ENCODE measurements around the gene TPM3. TPM values are rescaled to one million over a fixed set of nuclear protein-coding genes. Genes with fewer than 3 reads are reported as not detected.
"Not testable (repeated sequence)": the region's sequence is repeated elsewhere in the genome, so short reads cannot be mapped to it uniquely, and the experiment has no call there.

TPM3 gene
- total and polyA plus RNA-seq, 10 donors: 221 to 596 (median 429) TPM

GRCh38 chr1:154237880-154238506 is 46.1 kb upstream of the TPM3 start:
- DNase-seq: no peak
- 92 to 95% (median 93%) methylated on average over 6 of the region's 6 CpGs for WGBS, 5 donors
- Histone ChIP-seq H3K27ac (no peak overlapping the region), H3K4me1 (peaks cover 0 to 16% (median 0%) of the 10 kb centered on the region in 6 donors), H3K9me3 (no peaks in the 10 kb centered on the region), H3K4me3 (no peak overlapping the region), H3K36me3 (peaks cover 0 to 100% (median 90%) of the 10 kb centered on the region in 6 donors), H3K27me3 (replicated peaks in 1 of 7) (no peaks in the 10 kb centered on the region)
- intact Hi-C loops (cut with DNase I; ENCODE audit: low total_unique reads): no loop called here
- TF ChIP-seq POLR2A (IDR thresholded peaks at IDR 0.05) (no peak), POLR2AphosphoS5 (IDR thresholded peaks at IDR 0.05) (no peak), CTCF (IDR thresholded peaks at IDR 0.05 in 8 of 11, conservative IDR thresholded peaks at IDR 0.05 in 3 of 11) (no peak)

- Histone ChIP-seq H3K27ac (no peak overlapping the region), H3K9me3 (no peaks in the 10 kb centered on the region), H3K4me3 (no peak overlapping the region), H3K4me1 (peaks cover 0 to 16% (median 0%) of the 10 kb centered on the region in 6 donors), H3K36me3 (peaks cover 0 to 100% (median 91%) of the 10 kb centered on the region in 6 donors), H3K27me3 (replicated peaks in 1 of 7) (no peaks in the 10 kb centered on the region)
- TF ChIP-seq POLR2AphosphoS5 (IDR thresholded peaks at IDR 0.05): no peak
- DNase-seq: no peak
- 89 to 98% (median 97%) methylated on average over 2 of the region's 2 CpGs for WGBS, 5 donors
- intact Hi-C loops (cut with DNase I; ENCODE audit: low total_unique reads): no loop called here
Measured at GRCh38 chr1:154237435-154237834, 45.5 kb upstream of the TPM3 start.

- H3K27ac ChIP-seq: no peak overlapping the region
- intact Hi-C loops (cut with DNase I; ENCODE audit: low total_unique reads): no loop called here
- no peak for TF ChIP-seq POLR2A (IDR thresholded peaks at IDR 0.05)
- no peak for TF ChIP-seq POLR2AphosphoS5 (IDR thresholded peaks at IDR 0.05)
- TF ChIP-seq CTCF (IDR thresholded peaks at IDR 0.05 in 8 of 11, conservative IDR thresholded peaks at IDR 0.05 in 3 of 11): no peak
- 91 to 96% (median 93%) methylated on average over 4 of the region's 4 CpGs for WGBS, 5 donors
- no peak overlapping the region for H3K4me3 ChIP-seq
- H3K36me3 ChIP-seq: peaks cover 0 to 100% (median 91%) of the 10 kb centered on the region in 6 donors
- DNase-seq: no peak
- H3K4me1 ChIP-seq: peaks cover 0 to 16% (median 0%) of the 10 kb centered on the region in 6 donors
- no peaks in the 10 kb centered on the region for H3K27me3 ChIP-seq (replicated peaks in 1 of 7)
- no peaks in the 10 kb centered on the region for H3K9me3 ChIP-seq
Measured at GRCh38 chr1:154236855-154237254, 45.0 kb upstream of the TPM3 start.

- H3K4me3 ChIP-seq; intact Hi-C loops (cut with DNase I; ENCODE audit: low total_unique reads); H3K9me3 ChIP-seq; H3K27ac ChIP-seq; DNase-seq; H3K27me3 ChIP-seq (replicated peaks in 1 of 7): not testable (repeated sequence)
- WGBS, 5 donors: 94 to 97% (median 95%) methylated on average over 12 of the region's 12 CpGs
- Histone ChIP-seq H3K4me1 (peaks cover 0 to 14% (median 0%) of the 10 kb centered on the region in 6 donors), H3K36me3 (peaks cover 6 to 100% (median 96%) of the 10 kb centered on the region in 6 donors)
Measured at GRCh38 chr1:154233127-154233526, 41.2 kb upstream of the TPM3 start.

GRCh38 chr1:154231112-154231511 is 39.2 kb upstream of the TPM3 start:
- H3K4me3 ChIP-seq; DNase-seq; H3K27me3 ChIP-seq (replicated peaks in 1 of 7); intact Hi-C loops (cut with DNase I; ENCODE audit: low total_unique reads); H3K9me3 ChIP-seq; H3K27ac ChIP-seq: not testable (repeated sequence)
- H3K36me3 ChIP-seq: peaks cover 7 to 100% (median 93%) of the 10 kb centered on the region in 6 donors
- 97 to 99% (median 98%) methylated on average over 3 of the region's 3 CpGs for WGBS, 5 donors
- peaks cover 0 to 34% (median 7%) of the 10 kb centered on the region in 6 donors for H3K4me1 ChIP-seq
